ENCODE measurements around the gene ATP6V0E1.
"Not testable (repeated sequence)": the region's sequence is repeated elsewhere in the genome, so short reads cannot be mapped to it uniquely, and the experiment has no call there.

ATP6V0E1 gene

DNA sequence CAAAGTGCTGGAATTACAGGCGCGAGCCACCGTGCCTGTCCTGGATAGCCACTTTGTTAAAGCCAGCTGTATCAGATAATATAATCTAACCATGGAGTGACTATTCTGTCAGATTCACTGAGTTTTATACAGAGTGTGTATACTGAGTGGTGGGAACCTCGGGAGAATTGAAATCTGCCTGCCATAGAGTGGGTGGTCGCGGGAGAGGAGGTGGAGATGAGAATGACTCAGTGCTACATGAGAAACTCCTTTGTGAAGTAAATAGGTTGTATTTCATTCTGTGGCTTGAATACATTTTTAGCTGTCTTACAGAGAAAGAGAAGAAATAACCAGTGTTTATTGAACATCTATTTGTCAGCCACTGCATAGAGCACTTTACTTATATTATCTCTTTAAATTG lies 26.4 kb downstream of the ATP6V0E1 start:
- DNase-seq, result no peak

DNA sequence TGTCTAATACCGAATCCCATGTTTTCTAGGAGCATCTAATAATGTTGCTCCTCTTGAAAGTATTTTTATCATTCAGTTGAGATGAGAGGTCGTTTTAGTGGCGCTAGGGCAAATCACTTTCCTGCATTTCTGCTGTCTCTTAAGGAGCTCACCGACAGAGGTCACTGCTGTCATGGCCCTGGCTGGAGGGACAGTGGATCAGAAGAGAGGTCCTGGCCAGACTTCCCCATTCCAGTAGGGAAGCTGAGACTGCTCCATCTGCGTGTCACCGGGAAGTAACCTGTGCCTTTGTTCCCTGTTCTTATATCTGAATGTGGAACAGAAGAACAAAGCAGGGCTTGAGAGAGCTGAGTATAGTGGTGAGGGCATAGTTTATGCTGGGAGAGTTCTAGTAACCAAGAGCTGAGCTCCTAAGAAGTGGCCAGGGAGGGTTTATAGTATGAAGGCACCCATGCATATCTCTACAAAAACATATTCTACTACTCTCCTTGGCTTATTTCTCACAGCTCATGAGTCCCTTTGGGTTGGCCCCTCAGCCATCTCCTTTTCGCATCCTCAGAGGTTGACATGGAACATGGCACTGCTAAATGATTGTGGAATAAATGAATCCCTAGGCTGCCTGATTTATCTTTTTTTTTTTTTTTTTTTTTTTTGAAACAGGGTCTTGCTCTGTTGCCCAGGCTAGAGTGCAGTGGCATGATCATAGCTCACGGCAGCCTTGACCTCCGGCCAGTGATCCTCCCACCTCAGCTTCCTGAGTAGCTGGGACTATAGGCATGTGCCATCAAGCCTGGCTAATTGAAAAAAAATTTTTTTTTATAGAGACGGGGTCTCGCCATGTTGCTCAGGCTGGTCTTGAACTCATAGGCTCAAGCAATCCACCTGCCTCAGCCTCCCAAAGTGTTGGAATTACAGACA lies 27.2 kb downstream of the ATP6V0E1 start:
- peak; percentile 7 for DNase-seq

DNA sequence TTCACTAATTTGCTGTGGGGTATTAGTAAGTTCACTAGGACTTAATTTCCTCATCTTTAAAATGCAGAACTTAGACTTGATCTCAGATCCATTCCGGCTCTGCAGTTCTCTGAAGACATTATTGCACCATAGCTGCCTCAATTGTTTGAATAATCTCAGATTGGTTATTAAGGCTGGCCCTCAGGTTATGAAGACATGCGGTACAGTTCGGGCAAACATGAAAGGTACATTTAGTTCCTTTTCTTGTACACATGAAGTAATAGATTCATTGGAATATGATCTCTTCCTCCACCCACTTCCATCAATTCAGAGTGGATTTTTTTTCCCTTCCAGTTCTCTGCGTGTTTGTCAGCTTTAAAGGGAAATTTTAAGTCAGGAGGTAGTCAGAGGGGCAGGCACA lies 28.0 kb downstream of the ATP6V0E1 start:
- no peak for DNase-seq

DNA sequence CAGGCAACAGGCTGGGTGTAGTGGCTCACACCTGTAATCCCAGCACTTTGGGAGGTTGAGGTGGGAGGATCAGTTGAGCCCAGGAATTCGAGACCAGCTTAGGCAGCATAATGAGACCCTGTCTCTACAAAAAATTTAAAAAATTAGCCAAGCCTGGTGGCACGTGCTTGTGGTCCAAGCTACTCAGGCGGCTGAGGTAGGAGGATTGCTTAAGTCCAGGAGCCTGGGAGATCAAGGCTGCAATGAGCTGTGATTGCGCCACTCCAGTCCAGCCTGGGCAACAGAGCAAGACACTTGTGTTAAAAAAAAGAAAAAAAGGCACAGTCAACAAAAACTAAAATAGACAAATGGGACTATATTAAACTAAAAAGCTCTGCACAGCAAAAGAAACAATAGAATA lies 29.3 kb downstream of the ATP6V0E1 start:
- DNase-seq, result no peak

DNA sequence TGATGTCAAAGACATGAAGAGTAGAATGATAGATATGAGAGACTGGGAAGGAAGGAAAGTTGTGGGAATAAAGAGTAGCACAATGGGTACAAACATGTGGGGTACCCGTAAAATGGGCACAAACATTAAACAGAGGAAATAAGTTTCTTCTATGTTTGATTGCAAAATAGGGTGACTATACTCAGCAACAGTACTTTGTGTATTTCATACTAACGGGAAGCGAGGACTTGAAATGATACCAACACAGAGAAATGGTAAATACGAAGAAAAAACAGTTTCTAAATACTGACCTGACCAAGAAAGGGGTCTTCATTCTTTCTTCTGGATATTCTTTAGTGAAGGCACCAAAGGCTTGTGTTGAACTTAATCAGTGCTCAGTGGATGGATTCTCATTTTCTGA lies 31.1 kb downstream of the ATP6V0E1 start:
- DNase-seq, result no peak

DNA sequence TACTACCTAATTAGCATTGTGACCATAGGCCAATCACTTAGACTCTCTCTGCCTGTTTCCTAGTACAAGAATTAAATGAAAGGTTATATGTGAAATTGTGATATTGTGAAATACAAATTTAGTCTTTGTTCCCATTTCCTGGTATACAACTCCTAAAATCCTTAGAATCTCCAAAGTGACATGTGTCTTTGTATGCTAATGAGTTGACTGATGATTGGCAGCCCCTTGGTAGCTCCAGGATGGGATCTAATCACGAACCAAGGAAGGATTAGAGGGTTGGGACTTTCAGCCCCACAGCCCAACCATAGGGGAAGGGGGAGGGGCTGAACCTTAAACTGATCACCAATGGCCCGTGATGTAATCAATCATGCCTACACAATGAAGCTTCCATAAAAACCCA lies 31.6 kb downstream of the ATP6V0E1 start:
- no peak for DNase-seq

GRCh38 chr5:173015598-173016455 lies 32.3 kb downstream of the ATP6V0E1 start:
- DNase-seq, result no peak

GRCh38 chr5:173016598-173017046 lies 33.1 kb downstream of the ATP6V0E1 start:
- no peak for DNase-seq

- DNase-seq, result not testable (repeated sequence)
These were observed 33.5 kb downstream of the ATP6V0E1 start for GRCh38 chr5:173017087-173017486.

DNA sequence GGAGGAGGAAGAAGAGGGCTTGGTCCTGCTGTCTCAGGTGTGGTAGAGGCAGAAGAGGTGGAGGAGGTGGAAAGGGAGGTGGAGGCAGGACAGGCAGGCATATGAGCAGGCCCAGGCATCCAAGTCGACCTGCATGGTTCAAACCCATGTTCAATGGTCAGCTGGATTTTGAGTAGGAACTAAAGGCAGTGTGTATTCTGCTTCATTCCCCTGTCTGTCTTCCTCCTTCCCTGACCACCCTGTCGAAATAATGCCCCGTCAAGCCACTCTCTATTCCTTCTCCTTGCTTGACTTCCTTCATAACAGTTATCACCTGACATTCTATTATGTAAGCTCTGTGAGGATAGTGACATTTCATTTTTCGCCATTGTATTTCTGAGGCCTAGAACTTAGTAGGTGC lies 34.8 kb downstream of the ATP6V0E1 start:
- no peak for DNase-seq

- DNase-seq, result no peak
These were observed 36.6 kb downstream of the ATP6V0E1 start for GRCh38 chr5:173020154-173020581.

- no peak for DNase-seq
These were observed 37.1 kb downstream of the ATP6V0E1 start for GRCh38 chr5:173020643-173021042.

DNA sequence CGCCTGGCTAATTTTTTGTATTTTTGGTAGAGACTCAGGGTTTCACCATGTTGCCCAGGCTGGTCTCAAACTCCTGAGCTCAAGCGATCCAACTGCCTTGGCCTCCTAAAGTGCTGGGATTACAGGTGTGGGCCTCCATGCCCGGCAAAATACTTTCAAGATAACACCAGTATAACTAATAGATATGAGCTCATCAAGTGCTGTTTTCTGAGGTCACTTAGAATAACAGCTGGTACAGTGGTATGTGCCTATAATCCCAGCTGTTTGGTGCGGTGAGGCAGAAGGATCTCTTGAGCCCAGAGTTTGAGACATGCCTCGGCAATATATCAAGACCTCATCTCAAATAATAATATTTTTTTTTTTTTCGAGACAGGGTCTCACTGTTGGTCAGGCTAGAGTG lies 42.1 kb downstream of the ATP6V0E1 start:
- no peak for DNase-seq

DNA sequence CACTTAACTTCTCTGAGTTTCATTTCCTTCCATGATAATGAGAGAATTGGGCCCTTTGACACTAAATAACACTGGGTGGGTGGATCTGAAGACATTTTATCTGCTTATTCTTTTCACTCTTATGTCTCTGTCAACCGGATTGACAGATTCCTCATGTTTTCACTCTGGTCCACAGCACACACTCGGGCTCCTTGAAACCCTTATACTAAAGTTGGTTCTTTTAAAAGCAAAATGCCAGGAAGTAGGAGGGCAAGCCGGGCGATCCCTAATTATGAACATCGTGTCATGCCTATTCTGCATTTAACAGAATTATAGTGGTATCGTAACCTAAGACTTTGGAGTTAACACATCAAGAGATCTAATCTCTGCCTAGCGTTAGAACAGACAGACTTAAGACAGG lies 44.3 kb downstream of the ATP6V0E1 start:
- no peak for DNase-seq

- DNase-seq, result no peak
These were observed 45.3 kb downstream of the ATP6V0E1 start for GRCh38 chr5:173028811-173029327.

DNA sequence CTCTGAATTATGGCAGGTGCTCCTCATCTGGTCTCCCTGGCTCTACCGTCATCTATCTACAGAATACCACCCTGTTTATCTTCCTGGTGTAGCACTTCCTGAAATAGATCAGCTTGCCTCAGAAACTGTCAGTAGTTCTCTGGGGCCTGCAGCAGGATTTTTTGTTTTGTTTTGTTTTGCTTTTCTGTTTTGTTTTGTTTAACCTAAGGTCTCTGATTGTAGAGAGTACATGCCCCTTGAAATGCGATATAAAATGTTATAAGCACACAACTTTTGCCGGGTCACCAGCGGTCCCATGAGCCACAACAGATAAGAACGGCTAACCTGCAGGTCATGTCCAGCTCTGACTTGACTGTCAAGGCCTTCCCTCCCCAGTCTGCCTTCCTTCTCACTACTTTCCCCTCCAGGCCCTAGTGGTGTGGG lies 45.9 kb downstream of the ATP6V0E1 start:
- DNase-seq, result peak; percentile 6

DNA sequence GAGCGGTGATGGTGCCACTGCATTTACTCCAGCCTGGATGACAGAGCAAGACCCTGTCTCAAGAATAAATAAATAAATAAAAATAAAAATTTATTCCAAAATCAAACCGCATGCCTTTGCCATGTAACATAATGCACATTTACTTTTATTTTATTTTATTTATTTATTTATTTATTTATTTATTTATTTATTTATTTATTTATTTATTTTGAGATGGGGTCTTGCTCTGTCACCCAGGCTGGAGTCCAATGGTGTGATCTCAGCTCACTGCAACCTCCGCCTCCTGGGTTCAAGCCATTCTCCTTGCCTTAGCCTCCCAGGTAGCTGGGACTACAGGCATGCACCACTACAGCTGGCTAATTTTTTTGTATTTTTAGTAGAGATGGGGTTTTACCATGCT lies 48.5 kb downstream of the ATP6V0E1 start:
- not testable (repeated sequence) for DNase-seq

DNA sequence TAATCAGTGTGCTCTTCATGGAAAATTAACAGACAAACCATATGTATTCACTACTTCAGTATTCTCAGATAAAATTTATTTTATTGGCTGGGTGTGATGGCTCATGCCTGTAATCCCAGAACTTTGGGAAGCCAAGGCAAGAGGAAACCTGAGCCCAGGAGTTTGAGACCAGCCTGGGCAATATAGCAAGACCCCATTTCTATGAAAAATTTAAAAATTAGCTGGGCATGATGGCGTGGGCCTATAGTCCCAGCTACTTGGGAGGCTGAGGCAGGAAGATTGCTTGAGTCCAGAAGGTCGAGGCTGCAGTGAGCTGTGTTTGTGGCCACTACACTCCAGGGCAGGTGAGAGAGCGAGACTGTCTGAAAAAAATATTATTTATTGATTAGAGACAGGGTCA lies 49.2 kb downstream of the ATP6V0E1 start:
- no peak for DNase-seq

DNA sequence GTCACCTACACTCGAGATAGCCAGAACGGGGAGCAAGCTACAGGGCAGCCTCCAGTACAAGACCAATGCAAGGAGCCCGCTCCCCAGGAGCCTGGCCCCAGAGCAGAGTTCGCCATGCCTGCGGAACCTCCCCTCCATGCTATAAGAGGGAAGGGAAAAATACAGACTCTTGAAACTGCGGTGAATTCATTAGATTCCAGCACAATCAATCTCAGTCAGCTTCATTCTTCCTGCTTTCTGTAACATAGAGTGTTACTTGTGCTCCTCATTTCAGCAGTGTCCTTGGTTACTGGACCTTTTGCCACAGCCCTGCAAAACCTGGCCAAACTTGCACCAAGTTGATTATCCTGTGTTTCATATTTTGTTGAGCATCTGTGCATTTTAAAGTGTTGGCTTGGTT lies 50.4 kb downstream of the ATP6V0E1 start:
- no peak for DNase-seq

DNA sequence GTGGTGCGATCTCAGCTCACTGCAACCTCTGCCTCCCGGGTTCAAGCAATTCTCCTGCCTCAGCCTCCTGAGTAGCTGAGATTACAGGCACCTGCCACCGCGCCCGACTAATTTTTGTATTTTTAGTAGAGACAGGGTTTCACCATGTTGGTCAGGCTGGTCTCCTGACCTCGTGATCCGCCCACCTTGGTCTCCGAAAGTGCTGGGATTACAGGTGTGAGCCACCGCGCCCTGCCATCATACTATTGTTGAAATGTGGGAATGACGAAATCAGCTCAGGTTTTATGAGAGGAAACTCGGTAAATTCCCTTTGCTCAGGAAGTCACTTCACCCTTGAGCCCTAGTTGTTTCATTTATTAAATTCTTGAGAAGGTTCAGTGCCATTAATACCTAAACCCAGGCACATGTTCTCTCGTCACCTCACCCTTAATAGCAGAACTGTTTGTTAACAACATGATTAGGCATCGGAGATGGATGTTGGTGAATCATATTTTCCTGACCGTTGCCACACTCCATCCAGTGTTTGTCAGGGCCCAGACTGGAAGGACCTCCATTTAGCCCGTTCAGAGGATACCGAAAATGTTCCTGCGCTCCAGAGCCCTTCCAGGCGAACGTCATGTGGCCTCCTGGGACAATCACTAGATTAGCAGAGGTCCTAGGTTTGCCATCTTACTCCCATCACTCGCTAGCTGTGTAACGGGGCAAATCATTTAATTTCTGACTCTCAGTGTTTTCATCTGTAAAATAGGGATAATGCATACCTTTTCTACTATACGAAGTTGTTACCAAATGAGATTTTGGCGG lies 52.5 kb downstream of the ATP6V0E1 start:
- DNase-seq, result no peak

DNA sequence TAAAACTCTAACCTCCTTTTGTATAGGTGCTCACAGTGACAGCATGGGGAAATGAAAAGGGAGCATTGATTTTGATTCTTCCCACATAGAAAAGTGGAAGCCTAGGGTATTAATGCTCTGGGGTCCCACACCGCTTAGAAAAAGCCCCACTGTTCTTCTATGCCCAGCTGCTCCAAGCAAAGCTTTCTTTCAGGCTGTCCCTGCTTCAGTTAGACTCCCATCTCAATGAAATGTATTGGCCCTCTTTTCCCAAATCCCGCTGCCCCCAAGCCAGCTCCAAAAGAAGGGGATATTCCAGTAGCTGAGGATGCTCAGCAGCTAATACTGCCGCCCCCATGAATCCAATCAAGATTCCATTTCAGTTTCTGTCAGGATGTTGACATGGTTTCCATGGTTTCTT lies 55.6 kb downstream of the ATP6V0E1 start:
- DNase-seq, result no peak

- DNase-seq, result no peak
These were observed 56.4 kb downstream of the ATP6V0E1 start for GRCh38 chr5:173039964-173040363.
